ENCODE data around the gene IL27RA.

IL27RA gene

DNA sequence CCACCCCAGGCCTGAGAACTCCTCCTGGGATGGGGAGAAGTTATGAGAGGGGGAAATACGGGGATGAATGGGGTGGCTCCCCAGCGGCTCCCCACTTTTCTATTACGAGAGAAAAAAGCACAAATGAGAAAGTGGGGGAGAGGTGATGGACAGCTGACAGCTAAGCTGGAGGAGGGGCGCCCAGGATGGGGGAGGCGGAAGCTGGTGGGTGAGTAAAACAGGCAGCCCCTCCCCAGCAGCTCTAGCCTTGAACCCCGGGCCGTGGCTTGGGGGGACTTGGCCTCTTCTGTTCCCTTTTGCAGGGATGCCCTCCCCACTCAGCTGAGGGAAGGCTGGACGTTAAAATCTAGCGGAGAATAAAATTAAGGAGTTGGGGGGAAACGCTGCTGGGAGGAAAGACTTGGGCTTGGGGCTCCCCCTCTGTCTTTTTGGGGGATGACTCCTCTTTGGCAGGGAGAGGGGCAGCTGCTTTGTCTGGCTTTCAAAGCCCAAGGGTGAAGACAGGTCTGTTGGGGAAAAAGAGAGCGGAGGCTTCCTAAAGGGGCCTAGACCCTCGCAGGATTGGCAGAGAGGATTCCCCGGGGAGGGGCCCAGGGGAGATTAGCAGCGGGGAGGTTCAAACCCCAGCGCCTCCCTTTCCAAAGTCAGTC, 60.4 kb downstream of the IL27RA start:
- ATAC-seq, result no peak; the same call in 2 of the 3 replicates
- TF ChIP-seq, protein P1, sequence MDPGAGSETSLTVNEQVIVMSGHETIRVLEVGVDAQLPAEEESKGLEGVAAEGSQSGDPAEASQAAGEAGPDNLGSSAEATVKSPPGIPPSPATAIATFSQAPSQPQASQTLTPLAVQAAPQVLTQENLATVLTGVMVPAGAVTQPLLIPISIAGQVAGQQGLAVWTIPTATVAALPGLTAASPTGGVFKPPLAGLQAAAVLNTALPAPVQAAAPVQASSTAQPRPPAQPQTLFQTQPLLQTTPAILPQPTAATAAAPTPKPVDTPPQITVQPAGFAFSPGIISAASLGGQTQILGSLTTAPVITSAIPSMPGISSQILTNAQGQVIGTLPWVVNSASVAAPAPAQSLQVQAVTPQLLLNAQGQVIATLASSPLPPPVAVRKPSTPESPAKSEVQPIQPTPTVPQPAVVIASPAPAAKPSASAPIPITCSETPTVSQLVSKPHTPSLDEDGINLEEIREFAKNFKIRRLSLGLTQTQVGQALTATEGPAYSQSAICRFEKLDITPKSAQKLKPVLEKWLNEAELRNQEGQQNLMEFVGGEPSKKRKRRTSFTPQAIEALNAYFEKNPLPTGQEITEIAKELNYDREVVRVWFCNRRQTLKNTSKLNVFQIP (CRISPR knock-in tag; IDR thresholded peaks at IDR 0.05; ENCODE audit: borderline replicate concordance, low read depth), result no peak
- TF ChIP-seq, protein P2, sequence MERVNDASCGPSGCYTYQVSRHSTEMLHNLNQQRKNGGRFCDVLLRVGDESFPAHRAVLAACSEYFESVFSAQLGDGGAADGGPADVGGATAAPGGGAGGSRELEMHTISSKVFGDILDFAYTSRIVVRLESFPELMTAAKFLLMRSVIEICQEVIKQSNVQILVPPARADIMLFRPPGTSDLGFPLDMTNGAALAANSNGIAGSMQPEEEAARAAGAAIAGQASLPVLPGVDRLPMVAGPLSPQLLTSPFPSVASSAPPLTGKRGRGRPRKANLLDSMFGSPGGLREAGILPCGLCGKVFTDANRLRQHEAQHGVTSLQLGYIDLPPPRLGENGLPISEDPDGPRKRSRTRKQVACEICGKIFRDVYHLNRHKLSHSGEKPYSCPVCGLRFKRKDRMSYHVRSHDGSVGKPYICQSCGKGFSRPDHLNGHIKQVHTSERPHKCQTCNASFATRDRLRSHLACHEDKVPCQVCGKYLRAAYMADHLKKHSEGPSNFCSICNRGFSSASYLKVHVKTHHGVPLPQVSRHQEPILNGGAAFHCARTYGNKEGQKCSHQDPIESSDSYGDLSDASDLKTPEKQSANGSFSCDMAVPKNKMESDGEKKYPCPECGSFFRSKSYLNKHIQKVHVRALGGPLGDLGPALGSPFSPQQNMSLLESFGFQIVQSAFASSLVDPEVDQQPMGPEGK (CRISPR knock-in tag; IDR thresholded peaks at IDR 0.05; ENCODE audit: borderline replicate concordance), result no peak
- no peak for TF ChIP-seq OSR1 (CRISPR knock-in tag; IDR thresholded peaks at IDR 0.05)
- TF ChIP-seq SNAI2 (CRISPR knock-in tag; IDR thresholded peaks at IDR 0.05), result no peak
- no peak for TF ChIP-seq ZNF8 (CRISPR knock-in tag; IDR thresholded peaks at IDR 0.05)

DNA sequence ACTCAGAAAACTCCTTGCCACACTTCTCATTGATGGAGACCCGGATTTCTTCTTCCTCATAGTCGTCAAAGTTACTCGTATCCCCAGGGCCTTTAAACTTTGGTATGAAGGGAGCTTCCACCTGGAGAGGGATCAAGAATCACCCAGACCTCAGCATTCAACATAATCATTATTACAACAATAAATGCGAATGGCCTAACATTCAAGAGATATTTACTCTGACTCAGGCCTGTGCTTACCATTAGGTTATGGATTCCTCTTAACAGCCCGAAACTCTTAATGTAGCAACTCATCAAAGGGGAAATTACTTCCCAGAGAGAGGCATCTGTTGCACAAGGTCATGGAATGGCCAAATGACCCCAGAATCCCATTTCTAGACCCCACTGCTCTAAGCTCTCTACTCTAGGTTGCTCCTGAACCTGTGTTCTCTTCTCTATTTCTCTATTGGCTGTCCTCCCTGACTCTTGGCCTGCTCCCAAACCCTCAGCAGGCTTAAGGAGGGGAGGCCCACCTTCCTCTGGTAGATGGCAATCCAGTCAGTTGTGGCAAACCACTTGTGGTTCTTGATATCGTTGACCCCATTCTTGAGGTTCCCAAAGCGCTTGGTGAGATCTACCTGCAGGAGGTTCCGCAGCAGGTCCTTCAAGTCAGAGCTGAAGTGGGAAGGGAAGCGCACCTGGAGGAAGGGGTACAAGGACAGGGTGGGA, 61.7 kb downstream of the IL27RA start:
- TF ChIP-seq ZNF8 (CRISPR knock-in tag; IDR thresholded peaks at IDR 0.05), result peak; percentile 62; the same call in 1 of the 2 replicates
- no peak for TF ChIP-seq ZFP3 (CRISPR knock-in tag; IDR thresholded peaks at IDR 0.05)
- ATAC-seq, result no peak

DNA sequence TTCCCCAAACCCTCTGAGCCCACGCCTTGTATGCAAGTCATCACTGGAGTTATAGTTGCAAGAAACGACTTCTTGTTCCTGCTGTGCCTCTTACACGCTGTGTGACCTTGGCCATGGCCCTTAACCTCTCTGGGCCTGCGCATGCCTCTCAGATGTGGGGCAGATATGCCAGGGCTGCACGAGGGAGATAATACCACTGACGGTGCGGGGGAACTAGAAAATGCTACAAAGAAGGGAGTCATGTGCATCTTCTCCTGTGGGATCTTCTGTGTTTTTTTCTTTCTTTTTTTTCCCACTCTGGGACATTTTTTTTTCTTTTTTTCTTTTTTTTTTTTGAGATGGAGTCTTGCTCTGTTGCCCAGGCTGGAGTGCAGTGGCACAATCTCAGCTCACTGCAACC, 63.3 kb downstream of the IL27RA start:
- ATAC-seq, result no peak
- TF ChIP-seq ZFP3 (CRISPR knock-in tag; IDR thresholded peaks at IDR 0.05), result no peak

DNA sequence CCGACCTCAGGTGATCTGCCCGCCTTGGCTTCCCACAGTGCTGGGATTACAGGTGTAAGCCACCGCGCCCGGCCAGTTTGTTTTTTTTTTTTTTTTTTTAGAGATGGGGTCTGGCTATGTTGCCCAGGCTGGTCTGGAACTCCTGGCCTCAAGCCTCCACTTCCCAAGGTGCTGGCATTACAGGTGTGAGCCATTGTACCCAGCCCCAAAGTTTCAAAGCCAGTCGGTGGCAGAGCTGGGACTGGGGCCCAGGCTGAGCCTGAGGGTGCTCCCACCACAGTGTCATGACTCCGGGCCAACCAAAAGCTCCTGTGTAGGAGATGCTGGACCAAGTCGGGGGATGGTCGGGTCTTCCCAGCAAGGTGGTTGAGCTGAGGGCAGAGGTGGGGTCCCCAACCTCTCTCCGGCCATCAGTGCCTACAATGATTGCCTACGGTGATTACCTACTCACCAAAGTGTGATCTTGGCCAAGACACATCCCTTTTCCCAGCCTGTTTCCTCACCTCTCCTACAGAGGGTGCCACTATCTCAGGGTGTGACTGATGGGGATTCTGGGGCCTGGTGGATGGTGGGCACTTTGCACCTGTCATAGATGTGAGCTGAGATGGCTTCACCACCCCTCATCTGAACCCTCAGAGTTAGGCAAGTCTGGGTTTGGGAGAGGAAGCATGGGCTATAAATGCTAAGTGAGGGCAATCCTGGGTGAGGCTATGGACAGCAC, 64.9 kb downstream of the IL27RA start:
- TF ChIP-seq, protein P3, sequence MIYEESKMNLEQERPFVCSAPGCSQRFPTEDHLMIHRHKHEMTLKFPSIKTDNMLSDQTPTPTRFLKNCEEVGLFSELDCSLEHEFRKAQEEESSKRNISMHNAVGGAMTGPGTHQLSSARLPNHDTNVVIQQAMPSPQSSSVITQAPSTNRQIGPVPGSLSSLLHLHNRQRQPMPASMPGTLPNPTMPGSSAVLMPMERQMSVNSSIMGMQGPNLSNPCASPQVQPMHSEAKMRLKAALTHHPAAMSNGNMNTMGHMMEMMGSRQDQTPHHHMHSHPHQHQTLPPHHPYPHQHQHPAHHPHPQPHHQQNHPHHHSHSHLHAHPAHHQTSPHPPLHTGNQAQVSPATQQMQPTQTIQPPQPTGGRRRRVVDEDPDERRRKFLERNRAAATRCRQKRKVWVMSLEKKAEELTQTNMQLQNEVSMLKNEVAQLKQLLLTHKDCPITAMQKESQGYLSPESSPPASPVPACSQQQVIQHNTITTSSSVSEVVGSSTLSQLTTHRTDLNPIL (CRISPR knock-in tag; IDR thresholded peaks at IDR 0.05; ENCODE audit: low read depth), result no peak
- TF ChIP-seq RARB (CRISPR knock-in tag; IDR thresholded peaks at IDR 0.05) (no peak), PPARA (CRISPR knock-in tag; IDR thresholded peaks at IDR 0.05; ENCODE audit: borderline replicate concordance) (no peak), ZFP3 (CRISPR knock-in tag; IDR thresholded peaks at IDR 0.05) (no peak), ZNF8 (CRISPR knock-in tag; IDR thresholded peaks at IDR 0.05) (no peak), ZFP30 (CRISPR knock-in tag; IDR thresholded peaks at IDR 0.05) (no peak), GLIS3 (CRISPR knock-in tag; IDR thresholded peaks at IDR 0.05) (no peak), BACH2 (CRISPR knock-in tag; IDR thresholded peaks at IDR 0.05; ENCODE audit: borderline replicate concordance) (no peak), ARNTL (CRISPR knock-in tag; IDR thresholded peaks at IDR 0.05; ENCODE audit: borderline replicate concordance, low read depth) (no peak)
- TF ChIP-seq, protein P1 (CRISPR knock-in tag; IDR thresholded peaks at IDR 0.05; ENCODE audit: borderline replicate concordance, low read depth), result no peak
- TF ChIP-seq, protein P4, sequence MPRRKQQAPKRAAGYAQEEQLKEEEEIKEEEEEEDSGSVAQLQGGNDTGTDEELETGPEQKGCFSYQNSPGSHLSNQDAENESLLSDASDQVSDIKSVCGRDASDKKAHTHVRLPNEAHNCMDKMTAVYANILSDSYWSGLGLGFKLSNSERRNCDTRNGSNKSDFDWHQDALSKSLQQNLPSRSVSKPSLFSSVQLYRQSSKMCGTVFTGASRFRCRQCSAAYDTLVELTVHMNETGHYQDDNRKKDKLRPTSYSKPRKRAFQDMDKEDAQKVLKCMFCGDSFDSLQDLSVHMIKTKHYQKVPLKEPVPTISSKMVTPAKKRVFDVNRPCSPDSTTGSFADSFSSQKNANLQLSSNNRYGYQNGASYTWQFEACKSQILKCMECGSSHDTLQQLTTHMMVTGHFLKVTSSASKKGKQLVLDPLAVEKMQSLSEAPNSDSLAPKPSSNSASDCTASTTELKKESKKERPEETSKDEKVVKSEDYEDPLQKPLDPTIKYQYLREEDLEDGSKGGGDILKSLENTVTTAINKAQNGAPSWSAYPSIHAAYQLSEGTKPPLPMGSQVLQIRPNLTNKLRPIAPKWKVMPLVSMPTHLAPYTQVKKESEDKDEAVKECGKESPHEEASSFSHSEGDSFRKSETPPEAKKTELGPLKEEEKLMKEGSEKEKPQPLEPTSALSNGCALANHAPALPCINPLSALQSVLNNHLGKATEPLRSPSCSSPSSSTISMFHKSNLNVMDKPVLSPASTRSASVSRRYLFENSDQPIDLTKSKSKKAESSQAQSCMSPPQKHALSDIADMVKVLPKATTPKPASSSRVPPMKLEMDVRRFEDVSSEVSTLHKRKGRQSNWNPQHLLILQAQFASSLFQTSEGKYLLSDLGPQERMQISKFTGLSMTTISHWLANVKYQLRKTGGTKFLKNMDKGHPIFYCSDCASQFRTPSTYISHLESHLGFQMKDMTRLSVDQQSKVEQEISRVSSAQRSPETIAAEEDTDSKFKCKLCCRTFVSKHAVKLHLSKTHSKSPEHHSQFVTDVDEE (CRISPR knock-in tag; IDR thresholded peaks at IDR 0.05), result no peak
- no peak for ATAC-seq
